Right lobe of liver (tissue), 6 donors: ENCODE measurements around the gene CHST3. TPM values are rescaled to one million over a fixed set of nuclear protein-coding genes. Genes with fewer than 3 reads are reported as not detected.

Source experiments
- ATAC-seq, 4 donors: fragments of 200-7000 bp; cut with Tn5 transposase; one replicate each; pipeline ENCODE4 v1.9.1; 2020; ENCODE audit warnings: mild to moderate bottlenecking in 4 of 4, moderate library complexity in 4 of 4
- DNase-seq, 3 donors: peaks; one replicate each; pipeline ENCODE4 v3.0.0-alpha.2; 2020
- H3K27ac ChIP-seq, 3 donors: fragments of 200-600 bp; one replicate each; pipeline ENCODE4 v1.8.0; 2022
- H3K27me3 ChIP-seq, 2 donors: fragments of 200-600 bp; one replicate each; pipeline ENCODE4 v1.8.0; 2022
- H3K36me3 ChIP-seq, 4 donors: fragments of 200-600 bp; sonication (generic) in 1 of 4; one replicate each; pipeline versions ENCODE4 v1.5.1 to v1.8.0; 2017 to 2022; ENCODE audit warnings: control low read depth in 1 of 4
- H3K4me1 ChIP-seq, 4 donors: fragments of 200-600 bp; sonication (generic) in 1 of 4; one replicate each; pipeline versions ENCODE4 v1.5.1 to v1.8.0; 2017 to 2022; ENCODE audit warnings: control low read depth in 1 of 4
- H3K4me3 ChIP-seq, 3 donors: fragments of 200-600 bp; one replicate each; pipeline ENCODE4 v1.8.0; 2022
- H3K9me3 ChIP-seq, 4 donors: fragments of 200-600 bp; sonication (generic) in 1 of 4; one replicate each; pipeline versions ENCODE4 v1.5.1 to v1.8.0; 2017 to 2022; ENCODE audit warnings: control low read depth in 1 of 4
- CTCF ChIP-seq, 4 donors: fragments of 200-600 bp in 3 of 4; fragments of 450-650 bp in 1 of 4; IDR thresholded peaks; one replicate each; pipeline versions ENCODE4 v1.5.1 to v1.8.0; 2016 to 2022; ENCODE audit warnings: antibody characterized with exemption in 4 of 4, mild to moderate bottlenecking in 2 of 4
- POLR2A ChIP-seq: fragments of 450-650 bp; IDR thresholded peaks from one replicate; pipeline ENCODE4 v1.6.1; 2017; ENCODE audit warnings: antibody characterized with exemption, mild to moderate bottlenecking
- WGBS: methylation state at CpG from one replicate; pipeline ENCODE4 v1.1.6; 2018; ENCODE audit warnings: low coverage, low lambda C conversion rate; ENCODE audit not compliant: insufficient coverage; ENCODE audit errors: missing lambda C conversion rate; 5-methylcytosine and 5-hydroxymethylcytosine counted together
- intact Hi-C, 2 donors: fragments of 100-400 bp; cut with DNase I; formaldehyde crosslinking; loops; one replicate each; pipeline versions ENCODE4 v1.11.2 to v1.14.1; 2022
- total RNA-seq, 6 experiments: library from RNA; depleted of rRNA in 2 of 6; stranded (reverse); fragments of >200 nt in 2 of 6; fragmentation: NEBNext Ultra II Directional in 3 of 6; extraction: Animal tissue kit (Norgen Biotek cat#: 25700) in 3 of 6; gene quantifications; one replicate each; pipeline versions ENCODE4 v1.1.0 to v1.2.4, GENCODE V29; 2016 to 2023
- donor health status: DM: no; HTN: yes; CAD: no.
- donor health status: DM: no; HTN: no; CAD: no.
- donor health status: DM: no; HTN: no; CAD: no.
- donor health status: DM: no; HTN: yes; CAD: no.
- donor health status: DM: no; HTN: yes; CAD: no.

Gene CHST3
- total RNA-seq, 6 experiments from 2014 or later, result 0.81 to 2.5 (median 1.8) TPM

DNA sequence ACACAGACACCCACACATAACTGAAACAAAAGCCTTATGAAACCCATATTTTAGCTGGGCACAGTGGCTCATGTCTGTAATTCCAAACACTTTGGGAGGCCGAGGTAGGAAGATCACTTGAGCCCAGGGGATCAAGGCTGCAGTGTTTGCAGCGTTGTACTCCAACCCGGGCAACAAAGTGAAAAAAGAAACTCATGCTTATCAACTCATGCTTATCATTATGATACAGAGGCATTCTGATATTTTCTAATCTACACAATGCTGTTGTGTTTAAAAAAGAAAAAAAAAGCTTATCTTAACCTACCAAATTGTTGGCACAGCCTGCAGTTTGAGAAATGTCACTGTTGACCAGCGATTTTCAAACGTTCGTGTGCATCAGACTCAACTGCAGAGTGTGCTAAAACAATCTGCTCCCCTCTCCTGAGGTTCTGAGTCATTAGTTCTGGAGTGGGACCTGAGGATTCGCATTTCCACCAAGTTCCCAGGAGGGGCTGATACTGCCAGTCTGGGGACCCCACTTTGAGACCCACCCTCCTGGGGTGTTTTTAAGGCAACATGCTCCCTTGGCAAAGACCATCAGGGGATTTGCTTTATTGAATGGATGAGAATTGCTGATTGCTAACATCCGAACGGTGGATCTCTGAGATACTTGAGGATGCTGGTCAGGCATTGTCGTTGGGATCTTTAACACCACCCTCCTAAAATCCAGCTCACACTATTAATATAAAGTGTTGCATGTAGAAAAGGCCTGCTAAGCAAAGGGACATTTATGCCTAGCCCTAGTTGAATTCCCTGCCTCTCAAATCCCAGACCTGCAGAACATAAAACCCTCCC is 16.2 kb downstream of the CHST3 start:
- H3K27me3 ChIP-seq, result no peaks in the 10 kb centered on the region
- no peak overlapping the region for H3K27ac ChIP-seq
- H3K9me3 ChIP-seq, result no peaks in the 10 kb centered on the region
- intact Hi-C loops, result no loop called here
- WGBS, result 40% methylated on average over 8 of the region's 10 CpGs
- peaks cover 0 to 27% (median 14%) of the 10 kb centered on the region in 4 donors for H3K4me1 ChIP-seq
- ATAC-seq, result peak in 1 of 4 donors; percentile 5
- DNase-seq, result no peak
- no peak for TF ChIP-seq POLR2A
- no peak for TF ChIP-seq CTCF (IDR thresholded peaks at IDR 0.05)
- H3K4me3 ChIP-seq, result no peak overlapping the region
- H3K36me3 ChIP-seq, result no peaks in the 10 kb centered on the region

- H3K36me3 ChIP-seq, result no peaks in the 10 kb centered on the region
- H3K27me3 ChIP-seq, result no peaks in the 10 kb centered on the region
- H3K4me3 ChIP-seq, result no peak overlapping the region
- TF ChIP-seq CTCF (IDR thresholded peaks at IDR 0.05) (no peak), POLR2A (no peak)
- intact Hi-C loops, result no loop called here
- no peaks in the 10 kb centered on the region for H3K9me3 ChIP-seq
- ATAC-seq (no peak), DNase-seq (no peak)
- peaks cover 0 to 21% (median 10%) of the 10 kb centered on the region in 4 donors for H3K4me1 ChIP-seq
- no peak overlapping the region for H3K27ac ChIP-seq
- WGBS, result 73% methylated on average over 4 of the region's 14 CpGs
These were observed 17.1 kb downstream of the CHST3 start for GRCh38 chr10:71981015-71981875.

- intact Hi-C loops, result no loop called here
- no peaks in the 10 kb centered on the region for H3K36me3 ChIP-seq
- peaks cover 0 to 15% (median 4%) of the 10 kb centered on the region in 4 donors for H3K4me1 ChIP-seq
- WGBS, result 55% methylated on average over 1 of the region's 1 CpG
- TF ChIP-seq POLR2A (no peak), CTCF (IDR thresholded peaks at IDR 0.05) (no peak)
- ATAC-seq (no peak), DNase-seq (no peak)
- H3K4me3 ChIP-seq, result no peak overlapping the region
- H3K27ac ChIP-seq, result no peak overlapping the region
- no peaks in the 10 kb centered on the region for H3K9me3 ChIP-seq
- no peaks in the 10 kb centered on the region for H3K27me3 ChIP-seq
These were observed 17.7 kb downstream of the CHST3 start for GRCh38 chr10:71981876-71982230.

GRCh38 chr10:71982269-71983178 is 18.3 kb downstream of the CHST3 start:
- ATAC-seq, result no peak
- no peak overlapping the region for H3K4me3 ChIP-seq
- intact Hi-C loops, result no loop called here
- no peak overlapping the region for H3K27ac ChIP-seq
- peaks cover 0 to 8% (median 0%) of the 10 kb centered on the region in 4 donors for H3K4me1 ChIP-seq
- no peaks in the 10 kb centered on the region for H3K9me3 ChIP-seq
- WGBS, result 72% methylated on average over 7 of the region's 10 CpGs
- no peak for TF ChIP-seq POLR2A
- TF ChIP-seq CTCF (IDR thresholded peaks at IDR 0.05), result no peak
- no peak for DNase-seq
- H3K36me3 ChIP-seq, result no peaks in the 10 kb centered on the region
- H3K27me3 ChIP-seq, result no peaks in the 10 kb centered on the region
